T47D (cell line): ENCODE results near the gene SLC36A2.

Experiments used
- DNase-seq, 2 experiments: peaks; one replicate each; pipeline versions ENCODE4 v3.0.0 to v3.0.0-alpha.2; 2011 to 2012; ENCODE audit warnings: low read depth in 1 of 2, low spot score in 1 of 2
- JUND ChIP-seq: IDR thresholded peaks from 2 replicates; pipeline ENCODE4 v1.6.1; 2012; ENCODE audit warnings: low read depth
- in situ Hi-C: cut with HindIII; loops from 2 replicates; pipeline ENCODE4 v1.10.0; 2016; ENCODE audit warnings: low sequenced_read_pairs, low pct_unique_long_range_greater_than_20kb

Gene SLC36A2

GRCh38 chr5:151288180-151288579 is 59.2 kb downstream of the SLC36A2 start:
- peak; percentile 11 to 68 for DNase-seq
- in situ Hi-C loops: no loop called here
- no peak for TF ChIP-seq JUND

GRCh38 chr5:151286246-151286645 is 61.1 kb downstream of the SLC36A2 start:
- no peak for TF ChIP-seq JUND
- DNase-seq: no peak
- in situ Hi-C loops: no loop called here

GRCh38 chr5:151285683-151286082 is 61.7 kb downstream of the SLC36A2 start:
- in situ Hi-C loops: no loop called here
- TF ChIP-seq JUND: no peak
- peak in 1 of 2 experiments; percentile 69 for DNase-seq

- peak in 1 of 2 experiments; percentile 36 for DNase-seq
- in situ Hi-C loops: no loop called here
- no peak for TF ChIP-seq JUND
These were observed 62.9 kb downstream of the SLC36A2 start for GRCh38 chr5:151284392-151284967.

- in situ Hi-C loops: no loop called here
- no peak for TF ChIP-seq JUND
- DNase-seq: peak in 1 of 2 experiments; percentile 64
These were observed 64.1 kb downstream of the SLC36A2 start for GRCh38 chr5:151283120-151283825.

GRCh38 chr5:151281001-151281639 is 66.2 kb downstream of the SLC36A2 start:
- TF ChIP-seq JUND: no peak
- in situ Hi-C loops: no loop called here
- no peak for DNase-seq

GRCh38 chr5:151280443-151280842 is 66.9 kb downstream of the SLC36A2 start:
- no peak for TF ChIP-seq JUND
- in situ Hi-C loops: no loop called here
- no peak for DNase-seq

GRCh38 chr5:151278845-151279244 is 68.5 kb downstream of the SLC36A2 start:
- in situ Hi-C loops: no loop called here
- no peak for TF ChIP-seq JUND
- no peak for DNase-seq

GRCh38 chr5:151275803-151276202 is 71.6 kb downstream of the SLC36A2 start:
- in situ Hi-C loops: no loop called here
- TF ChIP-seq JUND: no peak
- no peak for DNase-seq

- in situ Hi-C loops: no loop called here
- no peak for TF ChIP-seq JUND
- no peak for DNase-seq
These were observed 72.7 kb downstream of the SLC36A2 start for GRCh38 chr5:151274666-151275065.

- TF ChIP-seq JUND: no peak
- DNase-seq: no peak
- in situ Hi-C loops: no loop called here
These were observed 76.0 kb downstream of the SLC36A2 start for GRCh38 chr5:151271336-151271735.

GRCh38 chr5:151270599-151270998 is 76.8 kb downstream of the SLC36A2 start:
- DNase-seq: peak in 1 of 2 experiments; percentile 65

More at GRCh38 chr5:151270599-151270998, 76.8 kb downstream of the SLC36A2 start:
- in situ Hi-C loops: no loop called here
- no peak for TF ChIP-seq JUND
